Heart left ventricle (tissue), 13 donors: ENCODE measurements around the gene NPL.

Experiments used
- CTCF ChIP-seq, 12 donors: fragments of 200-600 bp; sonication (generic) in 4 of 12; IDR thresholded peaks; one replicate each; pipeline versions ENCODE4 v1.5.0 to v1.8.0; 2018 to 2022; ENCODE audit warnings: antibody characterized with exemption in 12 of 12, mild to moderate bottlenecking in 5 of 12
- POLR2A ChIP-seq, 2 donors: fragments of 450-650 bp; IDR thresholded peaks; one replicate each; pipeline ENCODE4 v1.6.1; 2017; ENCODE audit warnings: antibody characterized with exemption in 2 of 2, mild to moderate bottlenecking in 2 of 2, moderate library complexity in 2 of 2
- donor health status: ischemic (EF 13 %, LVEDD 7.1; RV severe dilation, severe dysfunction).
- donor health status: DM: no; HTN: yes; CAD: no.
- donor health status: DM: no; HTN: no; CAD: no.
- donor health status: ischemic (EF 25% LVEDD 6.9; RV normal size, moderate dysfunction).
- donor health status: ischemic (EF 25% LVEDD 5.7; RV mildly dilated, moderate dysfunction).
- donor health status: ischemic (EF 35%, LVEDD 5.7; RV mildly dilated, moderate dysfunction).
- donor health status: nonischemic (EF 11% LVEDD 7.7; RV severe dilation, severe dysfunction).
- donor health status: DM: yes; HTN: yes; CAD: no.
- donor health status: PGD.
- donor health status: ischemic (EF 29% LVEDD 5.4; RV normal size, mild dysfunction).
- donor health status: nonischemic (EF 23%, LVEDD 6.1; RV moderate dilation, normal function).

GRCh38 chr1:182742780-182743179 lies 46.8 kb upstream of the NPL start:
- TF ChIP-seq POLR2A (IDR thresholded peaks at IDR 0.05) (no peak), CTCF (IDR thresholded peaks at IDR 0.05) (no peak)
